DND-41 (cell line): ENCODE results near the gene SVBP.

Experiments used
- CTCF ChIP-seq: IDR thresholded peaks from 2 replicates; pipeline ENCODE4 v1.5.1; 2012; ENCODE audit warnings: borderline replicate concordance, low read length, moderate library complexity, mild to moderate bottlenecking; ENCODE audit not compliant: poor library complexity, severe bottlenecking; ENCODE audit errors: extremely low read depth
- EZH2 ChIP-seq: IDR thresholded peaks from 3 replicates; pipeline ENCODE4 v1.6.1; 2012; ENCODE audit warnings: borderline replicate concordance, low read depth, mild to moderate bottlenecking, moderate library complexity, low read length, inconsistent platforms; ENCODE audit not compliant: severe bottlenecking

- TF ChIP-seq EZH2 (no peak), CTCF (no peak)
Observed at GRCh38 chr1:42784547-42784945, 32.7 kb downstream of the SVBP start.
